Activated CD4-positive, alpha-beta T cell treated with anti-CD3 and anti-CD28 coated beads, Interleukin-2, amount 50 U/mL, for 48 hours (primary cell): ENCODE results near the gene ERV3-1.
"Not testable (repeated sequence)": the region's sequence is repeated elsewhere in the genome, so short reads cannot be mapped to it uniquely, and the experiment has no call there.

Source experiments
- DNase-seq, 2 experiments: peaks; one replicate each; pipeline ENCODE4 v3.0.0-alpha.2; 2020

ERV3-1 gene

DNA sequence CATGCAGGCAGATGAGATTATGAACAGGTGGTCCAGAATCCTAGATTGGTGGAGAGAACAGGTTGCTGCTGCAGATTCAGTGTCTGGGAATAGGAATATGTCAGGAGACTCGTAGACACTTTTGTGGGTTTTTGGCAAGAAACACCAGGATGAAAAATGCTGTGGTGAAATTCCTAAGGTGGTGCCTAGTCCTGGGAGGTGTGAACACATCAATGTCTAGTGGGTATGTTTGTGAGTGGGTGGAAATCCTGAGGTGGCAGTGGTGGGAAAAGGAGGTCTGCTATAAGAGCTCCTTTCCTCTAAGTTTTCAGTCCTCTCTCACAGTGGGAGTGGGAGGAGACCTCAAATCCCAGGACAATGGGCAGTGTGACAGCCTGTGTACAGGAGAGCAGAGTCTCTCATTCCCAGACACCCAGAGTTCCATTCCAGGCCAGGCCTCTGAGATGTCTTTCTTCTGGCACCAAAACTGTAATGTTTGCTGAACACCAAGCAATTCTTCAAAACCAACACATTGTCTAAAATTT lies 5.1 kb downstream of the ERV3-1 start:
- no peak for DNase-seq

DNA sequence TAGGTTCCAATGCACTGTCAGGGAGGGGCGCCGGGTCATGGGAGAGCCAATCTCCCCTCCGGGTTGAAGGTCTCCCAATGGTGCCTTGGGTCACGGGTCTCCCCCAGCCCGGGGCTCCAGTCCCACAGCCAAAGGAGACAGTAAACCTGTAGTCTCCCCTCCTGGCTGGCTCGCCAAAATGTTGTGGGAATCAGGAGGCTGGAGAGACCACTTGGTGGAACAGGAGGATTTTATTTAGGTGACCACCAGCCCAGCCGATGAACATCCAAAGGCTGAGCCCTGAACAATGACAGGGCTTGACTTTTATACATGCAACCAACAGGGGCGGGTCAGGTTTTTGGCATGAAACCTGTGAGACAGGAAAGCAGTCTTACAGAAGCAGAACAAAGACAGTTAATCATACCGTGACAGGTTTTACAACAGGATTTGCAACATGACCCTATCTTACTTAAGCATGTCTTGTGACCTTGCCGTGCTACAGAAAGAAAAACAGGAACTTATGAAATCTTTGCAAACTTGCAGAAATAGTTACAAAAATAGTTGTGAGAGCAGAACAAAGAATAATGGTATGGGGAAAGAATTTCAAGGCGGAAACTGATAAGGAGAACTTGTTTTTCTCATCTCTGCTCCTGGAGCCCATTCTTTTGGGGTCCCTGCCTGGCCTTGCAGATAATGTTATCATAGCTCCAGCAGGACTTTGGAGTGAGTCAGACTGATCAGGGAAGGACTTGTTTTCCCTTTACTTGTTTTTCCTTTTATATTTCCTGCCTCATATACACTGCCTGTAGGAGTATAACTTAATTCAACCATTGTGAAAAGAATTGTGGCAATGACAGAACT lies 7.1 kb downstream of the ERV3-1 start:
- DNase-seq: no peak

DNA sequence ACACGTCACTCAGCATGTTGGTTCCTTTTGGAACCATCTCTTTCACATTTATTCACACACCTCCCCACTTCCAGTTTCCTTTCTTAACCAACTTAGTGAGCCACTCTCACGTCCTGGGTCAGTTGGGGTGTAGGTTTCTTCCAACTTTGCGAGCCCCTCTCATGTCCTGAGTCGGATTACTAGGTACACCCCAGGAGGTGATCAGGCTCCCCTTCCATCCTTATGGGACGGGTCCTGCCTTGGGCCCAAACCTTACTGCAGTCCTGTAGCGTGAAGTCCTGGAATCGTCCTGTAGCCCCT lies 7.7 kb downstream of the ERV3-1 start:
- no peak for DNase-seq

DNA sequence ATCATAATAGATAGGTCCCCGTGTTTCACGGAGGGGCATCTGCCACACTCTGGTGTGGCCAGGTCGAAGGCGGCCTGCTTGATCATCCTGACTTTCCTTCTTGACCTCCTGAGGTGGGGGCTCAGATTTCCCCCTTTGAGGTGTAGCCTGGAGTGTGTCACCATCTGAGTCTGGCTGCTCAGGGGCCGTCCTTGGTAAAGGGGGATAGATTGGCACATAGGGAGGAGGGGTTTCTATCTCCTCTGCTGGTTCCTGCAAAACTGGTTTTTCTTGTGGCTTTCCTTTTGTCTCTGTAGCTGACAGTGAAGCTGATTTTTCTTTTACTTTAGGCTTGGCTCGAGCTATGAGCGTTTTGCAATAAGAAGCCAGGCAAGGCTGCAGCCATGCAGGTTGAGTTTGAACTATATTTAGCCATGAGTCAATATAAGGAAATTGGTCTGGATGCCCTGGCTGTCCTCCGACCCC lies 8.5 kb downstream of the ERV3-1 start:
- no peak for DNase-seq

DNA sequence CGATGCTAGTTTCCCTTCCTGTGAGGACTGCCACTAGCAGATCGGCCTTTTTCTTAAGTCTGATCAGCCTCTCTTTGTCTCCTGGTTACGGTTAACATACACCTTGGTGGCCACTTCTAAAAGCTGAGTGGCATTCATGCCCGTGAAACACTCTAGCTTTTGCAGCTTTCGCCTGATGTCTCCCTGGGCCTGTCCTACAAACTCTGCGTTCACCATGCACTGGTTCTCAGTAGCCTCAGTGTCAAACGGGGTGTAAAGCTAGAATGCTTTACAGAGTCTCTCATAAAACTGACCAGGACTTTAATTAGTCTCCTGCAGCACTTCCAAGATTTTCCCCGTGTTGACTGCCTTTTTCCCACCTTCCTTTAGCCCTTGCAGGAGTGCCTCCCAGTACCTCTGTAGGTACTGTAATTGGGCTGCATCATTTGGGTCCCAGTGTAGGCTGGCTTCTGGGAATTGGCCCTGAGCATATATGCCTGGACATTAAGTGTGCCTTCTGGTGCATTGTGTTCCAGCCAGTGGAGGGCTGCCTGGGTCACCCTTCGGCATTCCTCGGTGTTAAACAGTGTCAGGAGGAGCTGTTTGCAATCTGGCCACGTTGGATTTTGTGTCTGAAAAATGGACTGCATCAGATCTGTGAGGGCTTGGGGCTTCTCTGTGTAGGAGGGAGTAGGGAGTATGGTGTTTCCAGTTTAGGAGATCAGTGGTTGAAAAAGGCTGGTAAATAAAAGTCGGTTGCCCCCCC lies 9.2 kb downstream of the ERV3-1 start:
- DNase-seq: no peak

DNA sequence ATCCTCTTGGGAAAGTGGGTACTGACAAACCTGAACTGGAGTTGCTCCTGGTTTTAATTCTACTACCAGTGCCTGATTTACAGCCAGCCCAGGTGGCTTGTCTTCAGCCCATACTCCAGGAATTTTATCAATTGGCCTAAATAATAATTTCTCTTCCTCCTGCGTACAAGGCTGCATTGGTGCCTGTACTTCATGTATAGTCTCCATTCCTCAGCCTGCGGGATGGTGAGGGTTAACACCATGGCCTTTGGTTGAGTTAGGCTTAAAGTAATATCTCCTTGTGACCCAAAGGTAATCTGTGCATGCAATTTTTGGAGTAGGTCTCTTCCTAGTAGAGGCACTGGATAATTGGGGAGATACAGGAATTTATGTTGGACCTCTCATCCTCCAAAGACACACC lies 10.2 kb downstream of the ERV3-1 start:
- no peak for DNase-seq

DNA sequence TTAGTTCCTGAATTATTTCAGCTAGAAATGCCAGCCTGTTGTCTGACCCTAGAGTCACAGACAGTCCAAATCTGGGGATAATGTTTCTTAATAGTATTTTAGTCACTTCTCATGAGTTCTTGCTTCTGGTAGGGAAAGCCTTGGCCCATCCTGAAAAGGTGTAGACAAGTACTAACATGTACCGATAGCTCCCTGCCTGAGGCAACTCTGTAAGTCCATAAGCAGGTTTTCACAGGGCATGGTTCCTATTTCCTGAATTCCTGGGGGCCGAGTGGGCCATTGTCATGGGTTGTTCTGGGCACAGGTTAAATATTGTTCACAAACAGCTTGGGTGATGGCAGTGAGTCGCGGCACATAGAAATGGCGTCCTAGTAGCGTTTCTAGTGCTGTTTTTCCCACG lies 12.6 kb downstream of the ERV3-1 start:
- no peak for DNase-seq

DNA sequence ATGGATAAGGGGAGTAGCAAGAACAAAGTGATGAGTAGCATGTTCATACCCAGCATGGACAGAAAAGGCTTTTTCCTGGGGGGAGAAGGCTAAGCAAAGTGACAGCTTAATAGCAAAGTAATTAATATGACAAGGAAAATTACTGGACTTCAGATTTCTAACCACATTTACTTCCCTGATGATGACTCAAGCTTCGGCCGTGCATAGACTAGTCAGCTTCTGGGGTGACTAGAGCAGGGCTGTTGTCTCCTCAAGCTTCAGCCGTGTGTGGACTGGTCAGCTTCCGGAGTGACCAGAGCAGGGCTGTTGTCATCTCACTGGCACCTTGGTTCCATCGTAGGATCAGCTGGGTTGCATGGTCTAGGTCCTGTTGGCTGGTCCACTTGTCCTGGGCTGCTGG lies 13.5 kb downstream of the ERV3-1 start:
- no peak for DNase-seq

DNA sequence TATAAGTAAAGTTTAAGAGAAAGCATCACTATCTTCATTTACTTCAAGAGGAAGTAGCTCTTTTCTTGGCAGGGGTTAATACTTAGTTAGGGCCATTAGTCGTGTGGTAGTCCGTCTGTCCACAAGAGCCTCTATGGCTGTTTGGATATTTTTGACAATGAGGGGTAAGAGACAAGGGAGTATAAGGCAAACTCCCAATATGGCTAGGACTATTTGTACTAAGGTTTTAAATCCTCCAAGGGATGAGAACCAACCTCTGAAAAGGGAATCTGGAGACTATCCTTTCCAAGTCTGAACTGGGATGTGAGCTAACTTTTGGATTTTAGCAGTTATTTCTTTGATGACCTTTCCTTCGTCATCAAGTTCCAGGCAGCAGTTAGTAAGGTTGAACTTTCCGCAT lies 15.6 kb downstream of the ERV3-1 start, which contains the start of gene ZNF117:
ZNF117 (minus strand) TSS at position 101 of the 400 bp plus-strand sequence.
- DNase-seq: no peak

DNA sequence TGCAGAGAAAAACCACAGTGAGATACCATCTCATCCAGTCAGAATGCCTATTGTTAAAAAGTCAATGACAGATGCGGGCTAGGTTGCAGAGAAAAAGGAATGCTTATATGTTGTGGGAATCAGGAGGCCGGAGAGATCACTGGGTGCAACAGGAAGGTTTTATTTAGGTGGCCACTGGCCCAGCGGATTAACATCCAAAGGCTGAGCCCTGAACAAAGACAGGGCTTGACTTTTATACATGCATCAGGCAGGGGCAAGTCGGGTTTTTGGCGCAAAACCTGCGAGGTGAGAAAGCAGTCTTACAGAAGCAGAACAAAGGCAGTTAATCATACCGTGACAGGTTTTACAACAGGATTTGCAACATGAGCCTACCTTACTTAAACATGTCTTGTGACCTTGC lies 16.3 kb downstream of the ERV3-1 start:
- DNase-seq: no peak

DNA sequence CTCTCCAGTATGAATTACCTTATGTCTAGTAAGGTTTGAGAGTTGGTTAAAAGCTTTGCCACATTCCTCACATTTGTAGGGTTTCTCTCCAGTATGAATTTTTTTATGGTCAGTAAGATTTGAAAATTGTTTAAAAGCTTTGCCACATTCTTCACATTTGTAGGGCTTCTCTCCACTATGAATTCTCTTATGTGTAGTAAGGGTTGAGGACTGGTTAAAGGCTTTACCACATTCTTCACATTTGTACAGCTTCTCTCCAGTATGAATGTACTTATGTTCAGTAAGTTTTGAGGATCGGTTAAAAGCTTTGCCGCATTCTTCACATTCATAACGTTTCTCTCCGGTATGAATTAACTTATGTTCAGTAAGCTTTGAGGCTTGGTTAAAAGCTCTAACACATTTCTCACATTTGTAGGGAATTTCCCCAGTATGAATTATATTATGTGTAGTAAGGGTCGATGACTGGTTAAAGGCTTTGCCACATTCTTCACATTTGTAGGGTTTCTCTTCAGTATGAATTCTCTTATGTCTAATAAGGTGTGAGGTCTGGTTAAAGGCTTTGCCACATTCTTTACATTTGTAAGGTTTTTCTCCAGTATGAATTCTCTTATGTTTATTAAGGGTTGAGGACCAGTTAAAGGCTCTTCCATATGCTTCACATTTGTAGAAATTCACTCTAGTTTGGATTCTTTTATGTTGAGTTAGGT lies 27.8 kb downstream of the ERV3-1 start:
- DNase-seq: no peak

DNA sequence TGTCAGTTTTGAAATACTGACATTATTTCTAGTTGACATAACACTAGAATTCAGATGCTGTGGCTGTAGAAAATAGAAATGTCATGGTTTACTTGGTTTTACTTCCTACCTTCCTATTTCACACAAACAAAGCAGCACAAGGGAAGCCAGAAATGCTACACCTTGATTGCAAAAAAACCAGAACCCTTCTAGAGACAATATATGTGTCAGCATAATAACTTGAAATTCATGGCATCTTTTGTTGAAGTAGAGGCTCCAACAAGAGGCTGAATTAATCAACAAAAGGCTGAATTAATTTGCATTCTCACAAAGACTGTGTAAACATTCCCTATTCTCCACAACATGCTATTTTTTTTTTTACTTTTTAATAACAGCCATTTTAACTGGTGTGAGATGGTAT lies 40.9 kb downstream of the ERV3-1 start:
- no peak for DNase-seq

DNA sequence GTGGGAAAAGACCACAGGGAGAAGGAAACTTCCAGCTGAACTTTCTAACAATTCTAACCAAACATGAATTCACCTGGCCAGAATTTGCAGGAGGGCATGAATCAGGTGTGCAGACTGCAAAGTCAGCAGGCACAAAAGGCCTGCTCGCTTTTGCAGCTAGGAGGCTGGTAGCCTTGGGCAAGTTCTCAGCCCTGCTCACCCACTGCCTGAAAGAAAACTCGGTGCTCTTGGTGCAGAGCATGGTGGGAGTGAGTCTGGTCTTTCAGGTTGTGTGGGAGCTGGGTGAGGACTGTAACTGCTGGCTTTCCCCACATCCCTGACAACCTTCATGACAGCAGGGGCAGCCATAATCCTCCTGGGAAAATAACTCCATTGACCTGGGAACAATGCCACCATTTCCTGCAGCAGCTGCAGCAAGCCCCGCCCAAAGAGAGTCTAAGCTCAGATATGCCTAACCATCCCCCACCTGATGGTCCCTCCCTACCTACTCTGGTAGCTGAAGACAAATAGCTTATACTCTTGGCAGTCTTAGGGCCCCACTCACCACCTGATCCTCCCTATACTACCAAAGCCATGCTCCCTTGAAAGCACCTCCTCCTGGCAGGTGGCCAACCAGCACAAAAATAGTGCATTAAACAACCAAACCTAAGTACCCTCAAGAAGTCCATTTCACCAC lies 47.3 kb downstream of the ERV3-1 start:
- DNase-seq: no peak

DNA sequence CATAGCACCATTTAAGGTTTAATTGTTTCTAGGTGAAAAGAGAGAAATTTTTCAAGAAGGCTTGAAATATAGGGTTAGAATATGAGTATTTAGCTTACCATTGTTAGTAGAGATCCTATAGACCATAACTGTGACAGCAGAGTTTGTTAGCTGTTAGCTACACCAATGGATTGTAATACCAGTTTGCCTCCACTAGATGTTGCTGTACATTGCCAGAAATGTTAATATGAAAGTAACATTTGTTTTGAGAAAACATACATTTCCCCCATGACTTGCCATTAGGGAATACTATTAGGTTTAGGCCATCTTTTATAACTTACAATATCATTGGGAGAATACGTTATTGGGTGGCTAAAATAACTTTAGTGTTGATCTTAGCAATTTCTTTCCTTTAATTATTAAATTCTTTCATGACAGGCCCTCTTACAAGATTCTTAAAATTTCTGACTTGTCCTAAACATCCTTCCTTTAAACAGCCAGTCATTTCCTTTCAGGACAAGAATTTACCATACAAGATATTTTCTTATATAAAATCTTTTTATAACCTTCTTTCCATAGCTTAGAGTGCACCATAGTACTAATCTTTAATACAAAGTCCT lies 55.1 kb downstream of the ERV3-1 start:
- DNase-seq: no peak

DNA sequence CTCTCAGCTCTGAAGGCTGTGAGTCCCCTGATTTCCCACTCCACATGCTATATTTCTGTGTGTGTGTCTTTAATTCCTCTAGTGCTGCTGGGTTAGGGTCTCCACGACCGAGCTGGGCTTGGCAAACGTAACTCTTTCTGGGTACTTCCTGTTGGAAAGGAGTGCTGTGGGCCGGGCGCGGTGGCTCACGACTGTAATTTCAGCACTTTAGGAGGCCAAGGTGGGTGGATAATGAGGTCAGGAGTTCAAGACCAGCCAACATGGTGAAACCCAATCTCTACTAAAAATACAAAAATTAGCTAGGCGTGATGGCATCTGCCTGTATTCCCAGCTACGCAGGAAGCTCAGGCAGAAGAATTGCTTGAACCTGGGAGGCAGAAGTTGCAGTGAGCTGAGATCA lies 55.8 kb downstream of the ERV3-1 start:
- not testable (repeated sequence) for DNase-seq

DNA sequence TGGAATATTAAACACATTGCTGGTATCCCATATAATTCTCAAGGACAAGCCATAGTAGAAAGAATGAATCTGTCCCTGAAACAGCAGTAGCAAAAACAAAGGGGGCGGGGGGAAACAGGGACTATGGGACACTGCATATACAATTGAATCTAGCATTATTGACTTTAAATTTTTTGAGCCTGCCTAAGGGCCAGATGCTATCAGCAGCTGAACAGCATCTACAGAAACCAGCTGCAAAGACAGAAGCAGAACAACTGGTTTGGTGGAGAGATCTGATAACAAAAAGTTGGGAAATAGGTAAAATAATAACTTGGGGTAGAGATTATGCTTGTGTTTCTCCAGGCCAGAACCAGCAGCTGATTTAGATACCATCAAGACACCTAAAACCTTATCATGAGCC lies 57.7 kb downstream of the ERV3-1 start:
- DNase-seq: not testable (repeated sequence)

DNA sequence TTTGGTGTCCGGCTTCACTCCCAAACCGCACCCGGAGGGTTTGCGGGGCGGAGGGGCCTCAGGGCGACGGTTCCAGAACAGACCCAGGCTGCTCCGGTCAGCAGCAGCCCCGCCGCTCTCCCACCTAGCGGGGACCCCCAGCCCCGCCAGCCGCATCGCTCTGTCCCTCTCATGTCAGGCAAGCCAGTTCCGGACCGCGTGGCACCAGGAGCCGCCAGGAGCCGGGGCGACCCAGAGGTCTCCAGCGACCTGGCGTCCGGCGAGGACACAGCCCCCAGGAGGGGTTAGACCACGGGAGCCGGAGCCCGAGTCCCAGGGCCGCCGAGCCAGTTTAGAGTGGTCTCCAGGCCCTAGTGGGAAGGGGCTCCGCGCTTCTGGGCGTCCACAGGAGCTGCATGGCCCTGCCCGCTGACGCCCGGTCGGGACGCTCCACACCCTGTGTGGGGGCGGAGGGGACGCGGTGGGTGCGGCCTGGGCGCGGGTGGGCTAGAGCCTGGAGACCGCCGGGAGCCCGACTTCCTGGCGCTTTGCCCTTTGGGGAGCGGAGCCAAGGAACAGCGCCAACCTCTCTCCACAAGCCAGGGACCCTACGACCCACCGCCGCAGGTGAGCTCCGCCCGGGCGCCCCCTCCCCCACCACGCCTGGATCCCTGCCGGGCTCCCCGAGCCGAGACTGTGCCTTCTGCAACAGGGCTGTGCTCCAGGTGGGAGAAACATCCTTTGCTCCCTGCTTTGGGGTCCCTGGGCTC lies 59.1 kb downstream of the ERV3-1 start:
- no peak for DNase-seq

DNA sequence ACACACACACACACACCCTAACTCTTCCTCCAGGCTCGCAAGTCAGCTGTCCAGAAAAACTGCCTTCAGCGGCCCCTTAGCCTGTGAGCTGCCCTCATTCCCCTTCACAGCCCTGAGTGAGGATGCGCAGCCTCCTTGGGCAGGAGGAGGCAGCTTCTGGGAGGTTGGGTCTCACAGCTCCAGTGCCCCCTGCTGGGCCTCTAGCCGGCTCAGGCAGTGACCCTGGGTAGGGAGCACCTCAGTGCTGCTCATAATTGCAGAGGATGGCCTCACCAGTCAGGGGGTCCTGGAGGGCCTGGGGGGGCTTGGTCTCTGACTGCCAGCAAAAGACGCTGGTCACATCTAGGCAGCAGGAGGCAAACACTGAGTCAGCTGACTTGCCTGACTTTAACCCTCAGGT lies 59.7 kb downstream of the ERV3-1 start:
- peak; percentile 37 to 45 for DNase-seq

DNA sequence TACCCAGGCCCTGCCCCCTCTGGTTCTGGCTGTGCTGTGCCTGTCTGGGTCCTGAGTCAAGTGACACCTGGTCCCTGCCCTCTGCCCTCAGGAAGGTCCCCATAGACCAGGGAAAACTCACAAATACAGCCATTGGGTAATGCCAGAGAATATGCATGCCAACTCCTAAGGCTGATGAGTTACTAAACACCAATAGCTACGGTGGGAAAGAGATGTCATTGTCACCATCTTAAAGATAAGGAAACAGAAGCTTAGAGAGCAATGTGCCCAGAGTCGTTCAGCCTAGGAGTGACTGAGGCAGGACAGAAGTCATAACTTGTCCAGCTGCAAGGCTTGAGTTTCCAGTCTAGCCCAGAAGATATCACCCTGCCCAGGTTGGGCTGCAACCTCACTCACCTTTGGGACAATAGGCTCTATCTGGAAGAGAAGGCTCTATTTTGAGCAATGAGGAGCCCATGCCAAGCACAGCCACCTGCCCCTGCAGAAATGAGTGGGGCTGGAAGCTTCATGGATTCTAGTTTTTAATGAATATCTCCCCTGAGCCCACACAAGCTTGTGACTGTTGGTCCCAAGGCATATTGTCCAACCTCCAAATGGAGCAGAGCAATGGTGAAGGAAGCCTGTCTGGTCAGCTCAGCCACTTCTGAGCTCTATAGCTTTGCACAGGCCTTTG lies 60.8 kb downstream of the ERV3-1 start:
- DNase-seq: no peak

DNA sequence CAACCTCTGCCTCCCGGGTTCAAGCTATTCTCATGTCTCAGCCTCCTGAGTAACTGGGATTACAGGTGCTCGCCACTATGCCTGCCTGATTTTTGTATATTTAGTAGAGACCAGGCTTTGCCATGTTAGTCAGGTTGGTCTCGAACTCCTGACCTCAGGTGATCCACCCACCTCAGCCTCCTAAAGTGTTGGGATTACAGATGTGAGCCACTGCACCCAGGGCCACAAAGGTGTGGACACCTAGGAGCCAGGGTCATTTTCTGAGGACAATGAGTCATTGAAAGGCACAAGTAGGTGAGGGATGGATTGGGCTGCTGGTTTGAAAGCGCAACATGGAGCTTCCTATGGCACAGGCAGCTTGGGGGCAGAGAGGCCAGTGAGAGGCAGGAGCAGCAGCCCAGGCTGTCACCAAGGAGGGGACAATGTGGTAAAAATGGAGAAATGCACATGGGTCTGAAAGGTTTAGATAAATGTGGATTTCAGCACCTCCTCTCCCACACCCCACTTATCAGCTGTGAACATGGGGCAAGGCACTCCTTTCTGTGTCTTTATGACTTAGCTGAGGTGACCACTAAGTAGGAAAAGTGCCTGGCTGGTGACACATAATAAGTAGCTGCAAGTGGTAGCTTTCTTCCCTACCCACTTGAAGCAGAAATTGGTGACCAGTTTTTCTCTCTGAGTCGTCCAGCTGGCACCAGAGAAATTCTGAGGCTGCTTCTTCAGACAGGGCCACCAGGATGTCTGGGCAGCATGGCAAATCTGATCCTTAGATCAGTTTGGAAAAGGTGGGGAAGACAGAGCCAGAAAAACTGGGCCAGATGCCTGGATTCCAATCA lies 61.6 kb downstream of the ERV3-1 start:
- DNase-seq: not testable (repeated sequence)
